DND-41 (cell line): Measurements from ENCODE around the gene SEMA4A.

ENCODE experiments used
- ATAC-seq: fragments of 200-7000 bp; cut with Tn5 transposase; 3 replicates; pipeline ENCODE4 v1.9.1; 2021; ENCODE audit warnings: low read depth; ENCODE audit not compliant: insufficient read depth
- DNase-seq: peaks from one replicate; pipeline ENCODE4 v3.0.0-alpha.2; 2020
- H2AFZ ChIP-seq: 2 replicates; pipeline ENCODE4 v1.6.0; 2012; ENCODE audit warnings: low read depth, low read length
- H3K27ac ChIP-seq: 2 replicates; pipeline ENCODE4 v1.5.1; 2012; ENCODE audit warnings: low read length, inconsistent platforms
- H3K27me3 ChIP-seq: fragments of 200-600 bp; sonication (generic); 2 replicates; pipeline ENCODE4 v1.6.0; 2012; ENCODE audit warnings: low read length, mild to moderate bottlenecking, inconsistent platforms; ENCODE audit not compliant: insufficient read depth, poor library complexity
- H3K36me3 ChIP-seq: 2 replicates; pipeline ENCODE4 v1.5.1; 2012; ENCODE audit warnings: low read length, inconsistent platforms; ENCODE audit not compliant: insufficient read depth
- H3K4me1 ChIP-seq: 2 replicates; pipeline ENCODE4 v1.5.1; 2012; ENCODE audit warnings: mild to moderate bottlenecking, low read length; ENCODE audit not compliant: insufficient read depth
- H3K4me2 ChIP-seq: 2 replicates; pipeline ENCODE4 v1.6.0; 2012; ENCODE audit warnings: mild to moderate bottlenecking, moderate library complexity, low read length, inconsistent platforms; ENCODE audit not compliant: insufficient read depth
- H3K4me3 ChIP-seq, 2 experiments: fragments of 200-600 bp in 1 of 2; shearing (Covaris generic) in 1 of 2; 2 replicates each; pipeline ENCODE4 v1.5.1; 2012 to 2016; ENCODE audit warnings: inconsistent platforms in 2 of 2, low read length in 2 of 2, mild to moderate bottlenecking in 2 of 2, low read depth in 1 of 2, moderate library complexity in 1 of 2
- H3K79me2 ChIP-seq: 2 replicates; pipeline ENCODE4 v1.6.0; 2012; ENCODE audit warnings: low read length, inconsistent platforms; ENCODE audit not compliant: insufficient read depth
- H3K9ac ChIP-seq: 2 replicates; pipeline ENCODE4 v1.6.0; 2012; ENCODE audit warnings: low read depth, mild to moderate bottlenecking, inconsistent platforms, low read length, moderate library complexity
- H3K9me3 ChIP-seq: 2 replicates; pipeline ENCODE4 v1.5.1; 2012; ENCODE audit warnings: low read length, moderate library complexity, mild to moderate bottlenecking, inconsistent platforms; ENCODE audit not compliant: insufficient read depth, severe bottlenecking
- H4K20me1 ChIP-seq: 2 replicates; pipeline ENCODE4 v1.6.0; 2012; ENCODE audit warnings: low read length; ENCODE audit not compliant: insufficient read depth
- EZH2 ChIP-seq: IDR thresholded peaks from 3 replicates; pipeline ENCODE4 v1.6.1; 2012; ENCODE audit warnings: borderline replicate concordance, low read depth, mild to moderate bottlenecking, moderate library complexity, low read length, inconsistent platforms; ENCODE audit not compliant: severe bottlenecking
- TF ChIP-seq, protein P1 (sequence below): IDR thresholded peaks from 2 replicates; pipeline ENCODE4 v1.5.1; 2012; ENCODE audit warnings: borderline replicate concordance, low read length, moderate library complexity, mild to moderate bottlenecking; ENCODE audit not compliant: poor library complexity, severe bottlenecking; ENCODE audit errors: extremely low read depth

SEMA4A gene

DNA sequence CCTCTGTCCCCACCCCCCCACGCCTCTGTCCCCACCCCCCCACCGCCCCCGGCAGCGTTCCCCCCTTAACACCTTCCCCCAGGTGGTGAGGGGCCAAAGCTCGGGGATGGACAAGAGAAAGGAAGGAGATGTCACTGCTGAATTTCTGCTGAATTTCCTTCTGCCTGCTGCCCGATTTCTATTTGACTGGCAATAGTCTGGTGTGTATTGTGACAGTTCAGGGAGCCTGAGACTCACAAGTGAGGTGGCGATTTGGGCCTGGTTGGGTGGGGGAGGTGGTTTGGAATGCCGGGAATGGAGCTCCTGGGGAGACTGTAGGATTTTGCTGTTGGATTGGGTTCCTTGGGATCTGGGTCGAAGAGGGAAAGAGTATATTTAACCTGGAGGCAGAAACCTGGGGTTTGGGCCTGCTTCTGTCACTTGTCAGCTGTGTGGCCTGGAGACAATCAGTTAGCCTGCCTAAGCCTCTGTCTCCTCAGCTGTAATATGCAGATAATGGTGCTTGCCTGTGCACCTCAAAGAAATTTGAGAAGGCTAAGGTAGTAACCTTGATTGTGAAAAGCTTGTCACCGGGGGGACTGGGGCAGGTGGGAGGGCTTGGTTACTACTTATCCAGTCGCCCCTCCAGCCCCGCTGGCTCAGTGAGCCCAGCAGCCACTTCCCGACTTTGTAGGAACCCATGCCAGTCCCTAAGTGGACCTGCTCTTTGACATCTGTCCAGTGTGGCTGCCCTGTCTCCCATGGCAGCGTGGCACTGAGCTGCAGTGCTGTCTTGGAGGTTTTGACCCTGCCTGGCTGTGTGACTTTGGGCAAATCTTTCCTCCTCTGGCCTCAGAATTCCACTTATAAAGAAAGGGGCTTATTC lies 46.5 kb upstream of the SEMA4A start:
- Histone ChIP-seq H4K20me1 (0 out of 2 replicates have a peak, but pooled peaks cover 3% of the 10 kb centered on the region), H3K9me3 (no peaks in the 10 kb centered on the region), H3K4me1 (peaks cover 5% of the 10 kb centered on the region; the same call in 1 of the 2 replicates), H3K27ac (no peak overlapping the region), H3K79me2 (no peaks in the 10 kb centered on the region), H3K4me2 (no peak overlapping the region), H3K27me3 (peaks cover 37% of the 10 kb centered on the region), H3K36me3 (no peaks in the 10 kb centered on the region), H2AFZ (no peak overlapping the region), H3K9ac (no peak overlapping the region), H3K4me3 (no peak overlapping the region)
- no peak for TF ChIP-seq EZH2
- TF ChIP-seq, protein P1, sequence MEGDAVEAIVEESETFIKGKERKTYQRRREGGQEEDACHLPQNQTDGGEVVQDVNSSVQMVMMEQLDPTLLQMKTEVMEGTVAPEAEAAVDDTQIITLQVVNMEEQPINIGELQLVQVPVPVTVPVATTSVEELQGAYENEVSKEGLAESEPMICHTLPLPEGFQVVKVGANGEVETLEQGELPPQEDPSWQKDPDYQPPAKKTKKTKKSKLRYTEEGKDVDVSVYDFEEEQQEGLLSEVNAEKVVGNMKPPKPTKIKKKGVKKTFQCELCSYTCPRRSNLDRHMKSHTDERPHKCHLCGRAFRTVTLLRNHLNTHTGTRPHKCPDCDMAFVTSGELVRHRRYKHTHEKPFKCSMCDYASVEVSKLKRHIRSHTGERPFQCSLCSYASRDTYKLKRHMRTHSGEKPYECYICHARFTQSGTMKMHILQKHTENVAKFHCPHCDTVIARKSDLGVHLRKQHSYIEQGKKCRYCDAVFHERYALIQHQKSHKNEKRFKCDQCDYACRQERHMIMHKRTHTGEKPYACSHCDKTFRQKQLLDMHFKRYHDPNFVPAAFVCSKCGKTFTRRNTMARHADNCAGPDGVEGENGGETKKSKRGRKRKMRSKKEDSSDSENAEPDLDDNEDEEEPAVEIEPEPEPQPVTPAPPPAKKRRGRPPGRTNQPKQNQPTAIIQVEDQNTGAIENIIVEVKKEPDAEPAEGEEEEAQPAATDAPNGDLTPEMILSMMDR, result no peak
- DNase-seq (no peak), ATAC-seq (no peak)

DNA sequence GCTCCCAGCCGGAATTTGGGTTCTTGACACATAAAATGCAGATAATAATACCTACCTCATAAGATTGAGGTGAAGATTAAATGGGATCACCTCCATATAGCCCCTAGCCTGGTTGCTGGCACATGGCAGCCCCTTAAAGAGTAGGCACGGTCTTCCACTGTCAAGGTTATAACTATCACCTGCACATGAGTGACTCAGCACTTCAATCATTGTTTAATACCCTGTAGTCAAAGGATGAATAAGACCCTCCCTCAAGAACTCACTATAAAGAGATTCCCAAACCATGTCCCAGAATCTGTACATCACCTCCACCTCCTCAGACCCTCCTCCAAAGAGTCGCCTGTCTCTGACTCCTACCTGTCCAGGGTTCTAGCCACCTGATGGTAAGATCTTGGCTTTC lies 45.3 kb upstream of the SEMA4A start:
- Histone ChIP-seq H3K27ac (no peak overlapping the region), H2AFZ (no peak overlapping the region), H3K79me2 (no peaks in the 10 kb centered on the region), H3K4me3 (no peak overlapping the region), H3K4me2 (no peak overlapping the region), H3K9ac (no peak overlapping the region), H3K36me3 (no peaks in the 10 kb centered on the region), H4K20me1 (0 out of 2 replicates have a peak, but pooled peaks cover 3% of the 10 kb centered on the region), H3K4me1 (peaks cover 5% of the 10 kb centered on the region; the same call in 1 of the 2 replicates), H3K27me3 (peaks cover 42% of the 10 kb centered on the region), H3K9me3 (no peaks in the 10 kb centered on the region)
- TF ChIP-seq EZH2, result no peak
- TF ChIP-seq, protein P1, result no peak
- no peak for ATAC-seq
- DNase-seq, result no peak

- Histone ChIP-seq H3K79me2 (no peaks in the 10 kb centered on the region), H3K9ac (no peak overlapping the region), H3K27ac (no peak overlapping the region), H3K4me1 (peaks cover 5% of the 10 kb centered on the region; the same call in 1 of the 2 replicates), H4K20me1 (peaks cover 3% of the 10 kb centered on the region; the same call in 1 of the 2 replicates), H3K36me3 (no peaks in the 10 kb centered on the region), H3K27me3 (peaks cover 47% of the 10 kb centered on the region), H3K4me2 (no peak overlapping the region), H3K4me3 (no peak overlapping the region), H3K9me3 (no peaks in the 10 kb centered on the region), H2AFZ (no peak overlapping the region)
- DNase-seq, result no peak
- ATAC-seq, result no peak
- TF ChIP-seq, protein P1, result no peak
- no peak for TF ChIP-seq EZH2
Measured at GRCh38 chr1:156108664-156109241, 44.6 kb upstream of the SEMA4A start.
